WERI-Rb-1 (cell line): ENCODE results near the gene SET.

Experiments used
- DNase-seq: peaks from one replicate; pipeline ENCODE4 v3.0.0-alpha.2; 2020
- H3K27ac ChIP-seq: fragments of 250-450 bp; sonication (Bioruptor Pico); 2 replicates; pipeline ENCODE4 v1.5.1; 2020; ENCODE audit warnings: mild to moderate bottlenecking, moderate library complexity
- H3K27me3 ChIP-seq: fragments of 250-450 bp; sonication (Bioruptor Pico); 2 replicates; pipeline ENCODE4 v1.5.1; 2021; ENCODE audit warnings: mild to moderate bottlenecking, low read depth, moderate library complexity; ENCODE audit not compliant: insufficient read depth, severe bottlenecking
- H3K36me3 ChIP-seq: fragments of 250-450 bp; sonication (Bioruptor Pico); 2 replicates; pipeline ENCODE4 v1.5.1; 2020; ENCODE audit warnings: mild to moderate bottlenecking, moderate library complexity
- H3K4me3 ChIP-seq: 2 replicates; pipeline ENCODE4 v1.5.1; 2011; ENCODE audit warnings: low read depth, mild to moderate bottlenecking, control low read depth, low read length
- H3K9me3 ChIP-seq: fragments of 250-450 bp; sonication (Bioruptor Pico); 2 replicates; pipeline ENCODE4 v1.5.1; 2021; ENCODE audit warnings: mild to moderate bottlenecking, moderate library complexity; ENCODE audit not compliant: severe bottlenecking
- TF ChIP-seq, protein P1 (sequence below): IDR thresholded peaks from 2 replicates; pipeline ENCODE4 v1.5.1; 2011; ENCODE audit warnings: low read depth, mild to moderate bottlenecking, control low read depth, inconsistent platforms, low read length

Gene SET

DNA sequence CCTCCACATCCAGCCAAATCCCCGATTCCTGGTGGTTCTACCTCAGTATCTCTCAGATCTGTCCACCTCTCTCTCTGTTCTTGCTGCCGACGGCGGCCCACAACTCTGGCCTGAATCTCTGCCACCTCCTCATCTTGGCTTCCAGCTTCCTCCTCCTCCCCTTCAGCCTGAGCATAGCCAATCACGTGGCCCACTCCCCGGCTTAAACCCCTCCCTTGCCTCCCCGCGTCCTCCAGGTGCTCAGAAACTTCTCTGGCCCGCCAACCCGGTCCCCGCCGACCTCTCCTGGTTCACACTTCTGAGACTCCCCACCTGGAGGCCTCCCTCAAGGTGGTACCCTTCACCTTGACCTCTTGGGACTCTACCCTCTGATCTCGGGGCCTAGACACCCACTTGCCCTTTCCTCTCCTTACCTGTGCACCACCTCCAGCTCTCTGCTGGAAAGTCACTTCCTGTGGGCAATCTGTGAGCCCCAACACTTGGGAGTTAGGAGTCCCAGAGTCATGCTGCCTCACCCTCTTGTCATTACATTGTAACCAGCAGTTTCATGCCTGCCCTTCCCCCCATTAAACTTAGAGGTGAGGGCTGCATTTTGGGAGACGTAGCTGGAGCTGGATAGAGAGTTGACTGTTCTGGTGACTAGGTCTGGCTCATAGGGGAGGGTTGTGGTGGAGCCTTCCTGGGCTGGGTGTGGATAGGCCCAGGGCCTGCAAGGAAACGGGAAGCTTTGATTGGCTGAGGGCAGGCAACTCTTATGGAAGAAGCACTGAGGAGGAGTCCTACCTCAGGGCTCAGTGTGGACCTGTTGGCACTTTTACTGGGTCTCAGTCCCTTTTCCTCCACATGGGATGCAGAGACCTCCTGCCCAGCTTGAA, 4.5 kb upstream of the SET start:
- H3K27ac ChIP-seq: peak overlapping the region; percentile 92
- TF ChIP-seq, protein P1, sequence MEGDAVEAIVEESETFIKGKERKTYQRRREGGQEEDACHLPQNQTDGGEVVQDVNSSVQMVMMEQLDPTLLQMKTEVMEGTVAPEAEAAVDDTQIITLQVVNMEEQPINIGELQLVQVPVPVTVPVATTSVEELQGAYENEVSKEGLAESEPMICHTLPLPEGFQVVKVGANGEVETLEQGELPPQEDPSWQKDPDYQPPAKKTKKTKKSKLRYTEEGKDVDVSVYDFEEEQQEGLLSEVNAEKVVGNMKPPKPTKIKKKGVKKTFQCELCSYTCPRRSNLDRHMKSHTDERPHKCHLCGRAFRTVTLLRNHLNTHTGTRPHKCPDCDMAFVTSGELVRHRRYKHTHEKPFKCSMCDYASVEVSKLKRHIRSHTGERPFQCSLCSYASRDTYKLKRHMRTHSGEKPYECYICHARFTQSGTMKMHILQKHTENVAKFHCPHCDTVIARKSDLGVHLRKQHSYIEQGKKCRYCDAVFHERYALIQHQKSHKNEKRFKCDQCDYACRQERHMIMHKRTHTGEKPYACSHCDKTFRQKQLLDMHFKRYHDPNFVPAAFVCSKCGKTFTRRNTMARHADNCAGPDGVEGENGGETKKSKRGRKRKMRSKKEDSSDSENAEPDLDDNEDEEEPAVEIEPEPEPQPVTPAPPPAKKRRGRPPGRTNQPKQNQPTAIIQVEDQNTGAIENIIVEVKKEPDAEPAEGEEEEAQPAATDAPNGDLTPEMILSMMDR: no peak
- H3K4me3 ChIP-seq: peak overlapping the region; percentile 67
- no peaks in the 10 kb centered on the region for H3K9me3 ChIP-seq
- peak; percentile 92 for DNase-seq
- no peaks in the 10 kb centered on the region for H3K27me3 ChIP-seq
- 0 out of 2 replicates have a peak, but pooled peaks cover 3% of the 10 kb centered on the region for H3K36me3 ChIP-seq

DNA sequence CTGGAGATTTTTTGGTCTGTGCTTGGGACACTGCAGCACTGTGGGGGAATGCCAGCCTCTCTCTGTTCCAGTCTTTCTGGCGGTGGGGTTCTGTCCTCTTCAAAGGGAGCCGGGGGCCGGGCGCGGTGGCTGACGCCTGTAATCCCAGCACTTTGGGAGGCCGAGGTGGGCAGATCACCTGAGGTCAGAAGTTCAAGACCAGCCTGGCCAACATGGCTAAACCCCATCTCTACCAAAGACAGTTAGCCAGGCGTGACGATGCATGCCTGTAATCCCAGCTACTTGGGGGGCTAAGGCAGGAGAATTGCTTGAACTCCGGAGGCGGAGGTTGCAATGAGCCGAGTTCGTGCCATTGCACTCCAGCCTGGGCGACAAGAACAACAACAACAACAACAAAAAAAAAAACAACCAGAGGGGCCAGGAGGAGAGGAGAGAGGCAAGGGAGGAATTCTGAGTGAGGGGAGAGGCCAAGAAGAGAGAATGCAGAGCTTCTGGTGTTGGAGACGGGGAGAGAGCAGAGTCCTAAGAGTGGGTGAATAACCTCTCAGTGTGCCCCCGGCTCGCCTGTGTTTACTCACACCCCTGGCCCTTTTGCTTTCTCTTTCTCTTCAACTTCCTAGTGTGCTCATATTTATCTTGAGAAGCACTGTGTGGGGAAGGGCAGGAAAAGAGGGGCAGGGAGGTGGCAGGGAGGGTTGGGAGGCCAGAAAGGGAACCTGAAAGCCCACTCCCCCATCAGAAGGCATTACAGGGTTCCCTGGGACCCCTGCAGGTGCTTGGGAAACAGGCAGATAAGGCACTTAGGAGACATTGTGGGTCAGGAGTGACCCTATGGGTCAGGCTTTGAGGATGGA, 3.2 kb upstream of the SET start:
- Histone ChIP-seq H3K4me3 (peak overlapping the region; percentile 7), H3K27ac (peak overlapping the region; percentile 92), H3K27me3 (no peaks in the 10 kb centered on the region), H3K9me3 (no peaks in the 10 kb centered on the region), H3K36me3 (peaks cover 12% of the 10 kb centered on the region)
- peak; percentile 68 for DNase-seq
- TF ChIP-seq, protein P1: no peak

DNA sequence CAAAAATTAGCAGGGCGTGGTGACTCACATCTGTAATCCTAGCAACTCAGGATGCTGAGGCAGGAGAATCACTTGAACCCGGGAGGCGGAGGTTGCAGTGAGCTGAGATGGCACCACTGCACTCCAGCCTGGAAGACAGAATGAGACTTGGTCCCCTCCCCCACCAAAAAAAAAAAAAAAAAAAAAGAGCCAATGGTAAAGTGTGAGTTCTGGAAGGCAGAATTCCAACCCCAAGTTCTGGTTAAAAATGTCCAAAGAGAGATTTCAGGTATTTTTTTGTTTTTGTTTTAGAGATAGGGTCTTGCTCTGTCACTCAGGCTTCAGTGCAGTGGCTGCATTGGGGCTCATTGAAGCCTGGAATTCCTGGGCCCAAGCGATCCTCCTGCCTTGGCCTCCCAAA, 1.6 kb upstream of the SET start:
- peak overlapping the region; percentile 98 for H3K27ac ChIP-seq
- no peak overlapping the region for H3K4me3 ChIP-seq
- no peaks in the 10 kb centered on the region for H3K9me3 ChIP-seq
- DNase-seq: no peak
- TF ChIP-seq, protein P1: no peak
- peaks cover 28% of the 10 kb centered on the region for H3K36me3 ChIP-seq
- no peaks in the 10 kb centered on the region for H3K27me3 ChIP-seq

DNA sequence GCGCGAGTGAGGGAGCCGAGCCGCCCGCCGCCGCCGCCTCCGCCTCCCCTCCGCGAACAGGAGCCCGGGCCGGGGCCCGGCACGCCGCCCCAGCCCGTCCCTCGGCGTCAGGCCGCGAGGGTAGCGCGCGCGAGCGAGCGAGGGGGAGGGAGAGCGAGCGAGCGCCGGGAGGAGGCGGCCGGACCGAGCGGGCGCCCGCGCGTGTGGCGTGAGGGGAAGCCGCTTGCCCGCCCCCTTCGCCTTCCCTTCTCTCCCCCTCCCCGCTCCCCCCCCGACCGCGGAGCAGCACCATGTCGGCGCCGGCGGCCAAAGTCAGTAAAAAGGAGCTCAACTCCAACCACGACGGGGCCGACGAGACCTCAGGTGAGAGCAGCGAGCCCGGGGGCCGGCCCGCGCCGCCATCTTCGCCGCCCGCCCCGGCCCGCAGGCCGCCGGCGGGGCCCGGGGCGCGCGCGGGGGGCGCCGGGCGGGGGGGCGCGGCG, 312 bp downstream of the SET start:
- peak overlapping the region; percentile 89 for H3K27ac ChIP-seq
- TF ChIP-seq, protein P1: no peak
- peaks cover 46% of the 10 kb centered on the region for H3K36me3 ChIP-seq
- H3K27me3 ChIP-seq: no peaks in the 10 kb centered on the region
- DNase-seq: peak; percentile 59
- H3K9me3 ChIP-seq: no peaks in the 10 kb centered on the region
- peak overlapping the region; percentile 60 for H3K4me3 ChIP-seq

DNA sequence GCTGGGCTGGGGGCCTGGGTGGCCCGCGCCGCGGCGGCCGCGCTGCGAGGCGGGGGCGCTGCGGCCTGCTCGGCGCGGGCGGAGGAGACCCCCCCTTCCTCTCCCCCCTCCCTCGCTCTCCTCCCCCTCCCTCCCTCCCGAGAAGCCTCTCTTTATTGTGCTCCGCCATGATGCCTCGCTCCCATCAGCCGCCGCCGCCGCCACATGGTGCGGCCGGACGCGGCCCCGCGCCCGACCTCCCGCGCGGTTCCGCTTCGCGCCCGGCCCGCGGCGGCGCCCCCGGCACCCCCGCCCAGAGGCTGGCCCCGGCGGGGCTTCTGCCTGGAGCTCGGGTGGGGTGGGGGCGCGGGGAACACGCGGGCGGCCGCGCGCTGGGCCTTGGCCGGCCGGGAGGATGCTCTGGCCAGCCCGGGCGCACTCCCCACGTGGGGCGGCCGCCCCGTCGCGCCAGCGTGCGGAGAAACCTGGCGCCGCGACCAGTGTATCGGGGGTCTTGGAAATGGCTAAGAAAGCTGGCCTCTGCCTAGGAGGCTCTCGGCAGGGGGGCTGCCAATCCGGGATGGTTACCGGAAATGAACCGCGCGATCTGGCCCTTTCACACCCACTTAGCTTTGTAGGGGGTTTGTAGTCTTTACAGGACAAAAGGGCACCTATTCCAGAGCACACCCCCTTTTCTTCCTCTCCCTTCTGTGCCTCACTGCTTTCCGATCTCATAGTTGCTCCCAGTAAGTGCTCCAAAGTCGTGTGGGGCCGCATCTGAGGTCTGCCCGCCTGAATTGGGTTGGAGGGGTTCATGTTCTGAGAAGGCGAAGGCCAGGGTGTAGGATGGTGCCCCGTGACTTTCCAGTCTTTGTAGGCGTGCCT, 1.0 kb downstream of the SET start:
- H3K36me3 ChIP-seq: peaks cover 48% of the 10 kb centered on the region
- TF ChIP-seq, protein P1: no peak
- peak overlapping the region; percentile 85 for H3K27ac ChIP-seq
- no peaks in the 10 kb centered on the region for H3K27me3 ChIP-seq
- no peaks in the 10 kb centered on the region for H3K9me3 ChIP-seq
- DNase-seq: peak; percentile 56
- peak overlapping the region; percentile 76 for H3K4me3 ChIP-seq
